NT2/D1 (cell line): ENCODE measurements around the gene PRKAG2.

ENCODE experiments used
- DNase-seq: peaks from one replicate; pipeline ENCODE4 v3.0.0-alpha.2; 2011; ENCODE audit warnings: low read depth, low spot score
- H3K27me3 ChIP-seq: 2 replicates; pipeline ENCODE4 v1.6.0; 2011; ENCODE audit warnings: mild to moderate bottlenecking; ENCODE audit not compliant: insufficient read length, insufficient read depth
- H3K36me3 ChIP-seq: 2 replicates; pipeline ENCODE4 v1.6.1; 2011; ENCODE audit warnings: mild to moderate bottlenecking, low read length, mixed read lengths; ENCODE audit not compliant: insufficient read depth, insufficient read length
- H3K4me1 ChIP-seq: 2 replicates; pipeline ENCODE4 v1.5.1; 2011; ENCODE audit not compliant: insufficient read depth, insufficient read length
- H3K4me3 ChIP-seq: 2 replicates; pipeline ENCODE4 v1.5.1; 2011; ENCODE audit warnings: low read depth; ENCODE audit not compliant: insufficient read length
- H3K9ac ChIP-seq: 2 replicates; pipeline ENCODE4 v1.6.0; 2011; ENCODE audit warnings: low read depth; ENCODE audit not compliant: insufficient read length
- H3K9me3 ChIP-seq: 2 replicates; pipeline ENCODE4 v1.5.1; 2011; ENCODE audit warnings: mild to moderate bottlenecking, low read length; ENCODE audit not compliant: insufficient read depth
- SUZ12 ChIP-seq: IDR thresholded peaks from 2 replicates; pipeline ENCODE4 v1.6.1; 2011; ENCODE audit not compliant: insufficient read length, insufficient read depth; ENCODE audit errors: extremely low read depth
- YY1 ChIP-seq: IDR thresholded peaks from 2 replicates; pipeline ENCODE4 v1.6.1; 2011; ENCODE audit not compliant: insufficient read length, insufficient read depth
- ZNF274 ChIP-seq: IDR thresholded peaks from 2 replicates; pipeline ENCODE4 v1.6.1; 2011; ENCODE audit warnings: mild to moderate bottlenecking, low read depth, low read length

PRKAG2 gene

DNA sequence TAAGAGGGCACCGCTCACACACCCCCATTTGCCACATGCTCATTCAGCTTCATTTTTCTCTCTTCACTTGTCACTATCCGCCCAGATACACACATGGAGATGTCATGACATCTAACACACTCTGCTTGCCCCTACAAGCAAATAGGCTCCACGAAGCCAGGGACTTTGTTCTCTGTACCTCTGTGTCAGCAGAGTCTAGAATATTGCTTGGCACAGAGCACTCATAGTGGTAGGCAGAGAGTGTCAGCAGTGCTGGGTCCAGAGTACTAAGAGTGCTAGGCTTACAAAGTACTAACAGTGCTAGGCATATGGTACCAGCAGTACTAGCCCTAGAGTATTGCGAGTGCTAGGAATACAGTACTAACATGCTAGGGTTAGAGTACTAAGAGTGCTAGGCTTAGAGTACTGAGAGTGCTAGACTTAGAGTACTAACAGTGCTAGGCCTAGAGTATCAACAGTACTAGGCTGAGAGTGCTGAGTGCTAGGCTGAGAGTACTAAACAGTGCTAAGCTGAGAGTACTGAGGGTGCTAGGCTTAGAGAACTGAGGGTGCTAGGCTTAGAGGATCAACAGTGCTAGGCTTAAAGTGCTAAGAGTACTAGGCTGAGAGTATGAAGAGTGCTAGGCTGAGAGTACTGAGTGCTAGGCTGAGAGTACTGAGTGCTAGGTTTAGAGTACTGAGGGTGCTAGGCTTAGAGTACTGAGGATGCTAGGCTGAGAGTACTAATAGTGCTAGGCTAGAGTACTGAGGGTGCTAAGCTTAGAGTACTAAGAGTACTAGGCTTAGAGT, 166.1 kb downstream of the PRKAG2 start:
- no peaks in the 10 kb centered on the region for H3K27me3 ChIP-seq
- no peak for DNase-seq
- H3K9me3 ChIP-seq, result no peaks in the 10 kb centered on the region
- H3K4me3 ChIP-seq, result no peak overlapping the region
- no peaks in the 10 kb centered on the region for H3K4me1 ChIP-seq
- H3K36me3 ChIP-seq, result no peaks in the 10 kb centered on the region
- TF ChIP-seq YY1, result no peak
- no peak for TF ChIP-seq ZNF274
- TF ChIP-seq SUZ12, result no peak
- H3K9ac ChIP-seq, result no peak overlapping the region

DNA sequence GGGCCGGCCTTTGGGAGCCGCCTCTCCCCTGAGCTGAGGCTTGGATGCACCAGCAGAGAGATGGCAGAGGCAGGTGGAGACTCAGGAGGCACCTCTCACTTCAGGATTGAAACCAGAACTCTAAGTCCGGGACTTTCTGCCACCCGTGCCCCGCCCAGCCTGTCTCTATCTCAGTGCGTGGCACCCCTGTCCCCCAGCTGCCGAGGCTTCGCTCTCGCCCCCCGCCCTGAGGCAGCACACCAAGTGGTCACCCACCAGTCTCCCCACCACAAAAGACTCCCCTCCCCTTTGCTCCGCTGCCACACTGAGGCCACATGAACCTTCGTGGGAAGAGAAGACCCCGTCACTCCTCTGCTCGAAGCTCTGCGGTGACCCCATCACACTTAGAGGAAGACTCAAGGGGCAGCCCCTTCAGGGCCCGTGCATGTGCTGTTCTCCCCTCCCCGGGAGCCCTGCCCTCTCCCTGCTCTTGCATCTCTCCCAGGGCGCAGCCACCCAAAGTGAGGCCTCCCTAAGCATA, 166.7 kb downstream of the PRKAG2 start:
- no peaks in the 10 kb centered on the region for H3K27me3 ChIP-seq
- TF ChIP-seq YY1 (no peak), SUZ12 (no peak), ZNF274 (no peak)
- no peaks in the 10 kb centered on the region for H3K4me1 ChIP-seq
- no peak for DNase-seq
- no peak overlapping the region for H3K4me3 ChIP-seq
- H3K36me3 ChIP-seq, result no peaks in the 10 kb centered on the region
- no peaks in the 10 kb centered on the region for H3K9me3 ChIP-seq
- no peak overlapping the region for H3K9ac ChIP-seq

DNA sequence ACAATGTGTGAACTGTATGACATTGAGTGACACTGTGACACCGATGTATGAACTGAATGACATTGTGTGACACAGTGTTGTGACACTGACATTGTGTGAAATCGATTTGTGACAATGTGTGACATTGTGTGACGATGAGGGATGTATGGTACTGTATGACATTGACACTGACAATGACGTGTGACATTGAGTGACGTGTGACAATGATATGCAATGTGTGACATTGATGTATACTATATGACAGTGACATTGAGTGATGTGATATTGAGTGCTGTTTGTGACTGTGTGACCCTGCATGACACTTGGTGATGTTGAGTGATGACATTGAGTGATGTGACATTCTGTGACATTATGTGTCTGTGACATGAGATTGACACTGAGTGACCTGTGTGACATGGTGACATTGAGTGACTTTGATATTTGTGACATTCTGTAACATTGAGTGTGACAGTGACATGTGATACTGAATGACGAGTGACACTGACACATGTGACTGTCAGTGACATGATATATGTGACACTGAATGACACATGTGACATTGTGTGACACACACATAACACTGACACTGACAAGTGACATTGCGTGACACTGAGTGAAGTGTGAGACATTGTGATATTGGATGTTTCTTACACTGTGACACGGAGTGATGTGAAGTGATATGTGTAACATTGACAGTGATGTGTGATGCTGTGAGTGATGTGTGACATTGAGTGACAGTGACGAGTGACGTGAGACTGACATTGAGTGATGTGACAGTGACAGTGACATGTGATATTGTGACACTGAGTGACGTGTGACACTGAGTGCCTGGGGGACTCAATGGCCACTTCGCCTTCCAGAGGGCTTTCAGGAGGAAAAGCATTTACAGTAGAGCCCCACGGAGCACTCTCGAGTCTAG, 167.5 kb downstream of the PRKAG2 start:
- Histone ChIP-seq H3K4me1 (no peaks in the 10 kb centered on the region), H3K9ac (no peak overlapping the region), H3K4me3 (no peak overlapping the region), H3K27me3 (no peaks in the 10 kb centered on the region), H3K9me3 (no peaks in the 10 kb centered on the region), H3K36me3 (no peaks in the 10 kb centered on the region)
- DNase-seq, result no peak
- TF ChIP-seq ZNF274, result no peak
- no peak for TF ChIP-seq SUZ12
- TF ChIP-seq YY1, result no peak

DNA sequence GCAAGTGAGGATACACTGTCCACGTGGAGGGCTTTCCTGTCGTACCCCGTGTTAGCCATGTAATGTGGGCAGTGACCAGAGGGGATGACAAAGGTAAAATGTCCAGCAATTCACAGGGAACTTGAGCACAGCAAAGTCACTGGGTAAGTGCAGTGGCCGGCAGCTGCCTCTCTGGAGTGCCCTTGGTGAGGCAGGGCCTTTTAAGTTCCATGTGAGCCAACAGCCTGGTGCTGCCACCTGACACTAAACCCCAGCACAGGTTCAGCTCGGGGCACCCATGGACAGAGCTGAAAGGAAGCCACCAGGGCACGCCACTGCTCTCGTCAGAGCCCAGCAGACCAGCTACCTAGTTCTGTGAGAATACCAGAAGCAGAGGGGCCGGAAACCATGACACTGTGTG, 168.3 kb downstream of the PRKAG2 start:
- no peak for TF ChIP-seq ZNF274
- TF ChIP-seq SUZ12, result no peak
- no peak for TF ChIP-seq YY1
- Histone ChIP-seq H3K27me3 (no peaks in the 10 kb centered on the region), H3K9ac (no peak overlapping the region), H3K4me1 (no peaks in the 10 kb centered on the region), H3K36me3 (no peaks in the 10 kb centered on the region), H3K4me3 (no peak overlapping the region), H3K9me3 (no peaks in the 10 kb centered on the region)
- no peak for DNase-seq

DNA sequence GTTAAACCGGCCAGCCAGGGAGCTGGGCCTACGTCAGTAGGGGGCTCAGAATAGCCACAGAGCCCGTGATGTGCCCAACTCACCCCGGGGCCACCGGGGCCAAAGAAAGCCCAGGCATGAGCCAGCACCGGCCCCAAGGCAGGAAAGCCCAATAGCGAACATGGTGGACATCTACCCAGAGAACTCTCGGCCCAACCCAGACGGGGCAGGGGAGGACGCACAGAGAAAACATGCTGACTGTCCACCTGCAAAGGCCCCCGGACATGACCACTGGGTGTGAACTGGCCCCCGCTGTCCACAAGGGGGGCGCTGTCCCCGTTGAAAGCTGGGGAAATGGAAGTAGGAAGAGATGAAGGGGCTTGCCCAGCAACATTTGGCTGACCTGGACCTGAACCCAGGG, 169.2 kb downstream of the PRKAG2 start:
- no peaks in the 10 kb centered on the region for H3K36me3 ChIP-seq
- H3K4me1 ChIP-seq, result no peaks in the 10 kb centered on the region
- H3K9me3 ChIP-seq, result no peaks in the 10 kb centered on the region
- H3K27me3 ChIP-seq, result no peaks in the 10 kb centered on the region
- no peak for TF ChIP-seq YY1
- TF ChIP-seq SUZ12, result no peak
- no peak for TF ChIP-seq ZNF274
- H3K9ac ChIP-seq, result no peak overlapping the region
- H3K4me3 ChIP-seq, result no peak overlapping the region
- DNase-seq, result no peak

DNA sequence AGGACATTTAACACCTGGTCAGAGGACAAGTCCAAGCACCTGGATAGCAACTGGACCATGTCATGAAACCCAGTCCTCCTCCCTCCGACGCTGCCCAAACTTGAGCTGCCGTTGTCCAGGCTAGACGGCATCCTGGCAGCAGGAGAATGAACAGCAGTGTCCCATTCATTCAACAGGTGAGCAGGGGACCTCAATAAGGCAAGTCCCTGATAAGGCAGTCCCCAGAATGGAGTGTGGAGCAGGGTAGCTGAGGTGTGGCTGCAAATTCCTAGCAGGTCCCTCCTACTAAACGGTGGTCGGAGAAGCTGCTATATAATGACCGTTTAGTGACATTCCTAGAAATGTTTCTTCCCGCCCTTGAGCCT, 169.8 kb downstream of the PRKAG2 start:
- Histone ChIP-seq H3K4me1 (no peaks in the 10 kb centered on the region), H3K36me3 (no peaks in the 10 kb centered on the region), H3K9me3 (no peaks in the 10 kb centered on the region), H3K9ac (no peak overlapping the region), H3K27me3 (no peaks in the 10 kb centered on the region), H3K4me3 (no peak overlapping the region)
- DNase-seq, result no peak
- TF ChIP-seq YY1 (no peak), SUZ12 (no peak), ZNF274 (no peak)

DNA sequence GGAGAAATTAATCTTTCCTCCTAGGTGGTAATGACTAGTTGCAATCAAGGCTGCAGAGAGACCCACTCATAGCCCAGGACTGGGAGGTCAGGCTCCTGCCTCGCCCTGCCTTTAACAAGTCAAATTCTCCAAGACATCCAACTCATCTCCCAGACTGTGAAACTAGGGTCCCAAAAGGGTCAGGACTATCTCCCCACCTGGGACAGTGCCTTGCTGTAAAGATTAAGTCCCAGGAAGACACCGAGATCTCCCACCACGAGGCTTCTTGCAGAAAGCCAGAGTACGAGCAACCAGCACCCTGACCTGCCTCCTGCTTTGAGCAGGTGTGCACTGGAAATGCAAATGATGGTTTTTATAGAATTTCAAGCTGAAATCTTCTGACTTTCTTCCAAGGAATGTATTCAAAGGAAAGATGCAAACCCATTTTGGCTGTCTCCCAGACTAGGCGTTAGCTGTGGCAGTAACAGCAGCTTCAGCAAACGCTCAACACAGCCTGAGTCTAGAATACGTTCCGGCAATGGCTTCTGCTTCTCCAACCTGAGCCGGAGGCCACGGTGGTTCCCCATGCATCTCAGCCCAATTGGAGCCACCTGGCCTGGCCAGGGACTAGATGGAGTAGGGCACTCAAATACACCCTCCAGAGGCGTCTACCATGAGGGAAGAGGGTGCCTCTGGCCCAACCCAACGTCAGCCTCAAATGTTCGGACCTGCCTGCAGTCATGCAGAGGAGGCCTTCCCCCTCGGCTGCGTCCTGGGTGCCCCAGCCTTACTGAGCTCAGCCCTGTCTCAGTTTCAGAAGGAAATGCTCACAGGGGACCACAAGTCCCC, 170.4 kb downstream of the PRKAG2 start:
- no peak overlapping the region for H3K9ac ChIP-seq
- no peaks in the 10 kb centered on the region for H3K36me3 ChIP-seq
- no peak for DNase-seq
- H3K4me1 ChIP-seq, result no peaks in the 10 kb centered on the region
- H3K9me3 ChIP-seq, result no peaks in the 10 kb centered on the region
- H3K4me3 ChIP-seq, result no peak overlapping the region
- no peaks in the 10 kb centered on the region for H3K27me3 ChIP-seq
- TF ChIP-seq ZNF274 (no peak), YY1 (no peak), SUZ12 (no peak)
